Vagina (tissue), 2 donors: ENCODE measurements around the gene PTPN4.

Source experiments
- CTCF ChIP-seq, 3 experiments: fragments of 450-650 bp in 2 of 3; fragments of 200-600 bp in 1 of 3; sonication (generic) in 1 of 3; IDR thresholded peaks; one replicate each; pipeline ENCODE4 v1.5.1; 2017 to 2019; ENCODE audit warnings: antibody characterized with exemption in 3 of 3, mild to moderate bottlenecking in 2 of 3, moderate library complexity in 2 of 3
- POLR2A ChIP-seq, 2 donors: fragments of 450-650 bp; IDR thresholded peaks; one replicate each; pipeline ENCODE4 v1.6.1; 2017; ENCODE audit warnings: antibody characterized with exemption in 2 of 2, mild to moderate bottlenecking in 2 of 2, moderate library complexity in 2 of 2

DNA sequence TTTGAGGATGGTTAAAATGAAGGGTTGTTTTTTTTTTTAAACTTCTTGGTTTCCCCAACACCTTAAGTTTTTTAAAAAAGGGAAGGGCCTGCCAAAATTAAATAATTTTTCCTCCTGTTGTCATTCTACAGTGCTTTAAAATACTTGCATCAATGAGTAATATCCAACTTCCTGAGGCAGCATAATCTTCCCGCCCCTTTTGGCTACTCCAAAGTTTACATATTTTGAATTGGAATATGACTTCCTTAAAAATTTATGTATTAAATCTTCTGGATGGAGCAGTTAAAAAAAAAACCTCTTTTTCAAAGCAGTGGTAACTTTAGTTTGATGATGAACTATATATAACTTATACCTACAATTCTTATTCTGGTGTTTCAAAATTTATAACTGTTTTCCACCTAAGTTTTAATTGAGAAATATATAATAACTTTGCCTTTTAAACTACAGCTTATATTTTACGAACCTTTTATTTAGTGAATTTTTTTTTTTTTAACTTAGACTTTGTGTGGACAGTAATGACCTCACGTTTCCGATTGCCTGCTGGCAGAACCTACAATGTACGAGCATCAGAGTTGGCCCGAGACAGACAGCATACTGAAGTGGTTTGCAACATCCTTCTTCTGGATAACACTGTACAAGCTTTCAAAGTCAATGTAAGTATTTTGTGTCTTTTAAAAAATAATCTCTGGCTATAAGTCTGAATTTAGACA lies 49.8 kb downstream of the PTPN4 start:
- TF ChIP-seq POLR2A (IDR thresholded peaks at IDR 0.05) = no peak
- no peak for TF ChIP-seq CTCF (IDR thresholded peaks at IDR 0.05)
